GM23338 (cell line): ENCODE data around the gene IQCM. TPM values are rescaled to one million over a fixed set of nuclear protein-coding genes. Genes with fewer than 3 reads are reported as not detected.

ENCODE experiments used
- ATAC-seq: fragments of 200-7000 bp; cut with Tn5 transposase; 3 replicates; pipeline ENCODE4 v1.9.1; 2020
- DNase-seq: peaks from one replicate; pipeline ENCODE4 v3.0.0-alpha.2; 2015; ENCODE audit warnings: low spot score
- H2AFZ ChIP-seq: fragments of 200-600 bp; sonication (generic); 2 replicates; pipeline ENCODE4 v1.8.0; 2016; ENCODE audit warnings: antibody characterized with exemption, mild to moderate bottlenecking, moderate library complexity
- H3F3A ChIP-seq: fragments of 200-600 bp; sonication (generic); replicated peaks from 2 replicates; pipeline ENCODE4 v1.8.0; 2017; ENCODE audit warnings: antibody characterized with exemption, mixed run types, low read depth
- H3K27ac ChIP-seq: fragments of 200-600 bp; sonication (generic); 2 replicates; pipeline ENCODE4 v1.6.1; 2016; ENCODE audit warnings: low read depth
- H3K27me3 ChIP-seq: fragments of 200-600 bp; sonication (generic); 2 replicates; pipeline ENCODE4 v1.8.0; 2016; ENCODE audit warnings: mild to moderate bottlenecking, mixed run types, moderate library complexity; ENCODE audit not compliant: insufficient read depth
- H3K36me3 ChIP-seq: fragments of 200-600 bp; sonication (generic); 2 replicates; pipeline ENCODE4 v1.8.0; 2016; ENCODE audit warnings: mild to moderate bottlenecking; ENCODE audit not compliant: insufficient read depth
- H3K4me1 ChIP-seq: fragments of 200-600 bp; sonication (generic); 2 replicates; pipeline ENCODE4 v1.8.0; 2016; ENCODE audit warnings: mild to moderate bottlenecking, moderate library complexity; ENCODE audit not compliant: insufficient read depth
- H3K4me2 ChIP-seq: fragments of 200-600 bp; sonication (generic); 2 replicates; pipeline ENCODE4 v1.7.1; 2017; ENCODE audit warnings: mixed run types
- H3K4me3 ChIP-seq: fragments of 200-600 bp; sonication (generic); 2 replicates; pipeline ENCODE4 v1.6.1; 2016; ENCODE audit warnings: mixed run types
- H3K79me2 ChIP-seq: fragments of 200-600 bp; sonication (generic); replicated peaks from 2 replicates; pipeline ENCODE4 v1.8.0; 2017; ENCODE audit warnings: mild to moderate bottlenecking; ENCODE audit not compliant: insufficient read depth
- H3K9me2 ChIP-seq: fragments of 200-600 bp; sonication (generic); 2 replicates; pipeline ENCODE4 v1.8.0; 2017; ENCODE audit not compliant: insufficient read depth
- H4K20me1 ChIP-seq: fragments of 200-600 bp; sonication (generic); replicated peaks from 2 replicates; pipeline ENCODE4 v1.8.0; 2017; ENCODE audit warnings: mild to moderate bottlenecking; ENCODE audit not compliant: insufficient read depth
- H3K27ac Mint-ChIP-seq: 2 replicates; pipeline ENCODE4 v1.8.0; 2020; ENCODE audit warnings: inconsistent platforms, mild to moderate bottlenecking, moderate library complexity, mixed read lengths
- H3K27me3 Mint-ChIP-seq: 3 replicates; pipeline ENCODE4 v1.8.0; 2022; ENCODE audit warnings: low read depth, mild to moderate bottlenecking, moderate library complexity, mixed read lengths, inconsistent platforms; ENCODE audit not compliant: insufficient read depth, poor library complexity
- H3K36me3 Mint-ChIP-seq: 3 replicates; pipeline ENCODE4 v1.8.0; 2021; ENCODE audit warnings: low read depth, mild to moderate bottlenecking, inconsistent platforms, moderate library complexity, mixed read lengths
- H3K4me1 Mint-ChIP-seq: 3 replicates; pipeline ENCODE4 v1.8.0; 2020; ENCODE audit warnings: mild to moderate bottlenecking, inconsistent platforms, mixed read lengths
- H3K4me3 Mint-ChIP-seq: 3 replicates; pipeline ENCODE4 v1.8.0; 2021; ENCODE audit warnings: moderate library complexity, mild to moderate bottlenecking, inconsistent platforms, mixed read lengths
- H3K9me3 Mint-ChIP-seq: 3 replicates; pipeline ENCODE4 v1.8.0; 2020; ENCODE audit warnings: moderate library complexity, mild to moderate bottlenecking, inconsistent platforms, mixed read lengths
- CREB1 ChIP-seq: fragments of 250-450 bp; sonication (Bioruptor Pico); IDR thresholded peaks from 2 replicates; pipeline ENCODE4 v1.5.0; 2020; ENCODE audit warnings: low read depth, mild to moderate bottlenecking, moderate library complexity
- CTCF ChIP-seq, 2 experiments: fragments of 200-600 bp in 1 of 2; sonication (generic) in 1 of 2; conservative IDR thresholded peaks; 2 replicates each; pipeline versions ENCODE4 v1.5.1 to v1.6.1; 2016 to 2017; ENCODE audit warnings: antibody characterized with exemption in 2 of 2, low read depth in 2 of 2, mild to moderate bottlenecking in 2 of 2, moderate library complexity in 1 of 2
- ETS1 ChIP-seq: IDR thresholded peaks from 2 replicates; pipeline ENCODE4 v1.6.1; 2016; ENCODE audit warnings: antibody characterized with exemption
- EZH2 ChIP-seq: fragments of 200-600 bp; sonication (generic); IDR thresholded peaks from one replicate; pipeline ENCODE4 v1.8.0; 2017; ENCODE audit warnings: antibody characterized with exemption, mild to moderate bottlenecking, low read depth; ENCODE audit not compliant: unreplicated experiment
- EZH2phosphoT487 ChIP-seq: fragments of 200-600 bp; sonication (generic); IDR thresholded peaks from one replicate; pipeline ENCODE4 v1.8.1; 2018; ENCODE audit warnings: antibody characterized with exemption; ENCODE audit not compliant: unreplicated experiment
- JUNB ChIP-seq: IDR thresholded peaks from one replicate; pipeline ENCODE4 v1.6.1; 2016; ENCODE audit warnings: antibody characterized with exemption; ENCODE audit not compliant: unreplicated experiment
- NANOG ChIP-seq: IDR thresholded peaks from 2 replicates; pipeline ENCODE4 v1.6.1; 2016; ENCODE audit warnings: antibody characterized with exemption, borderline replicate concordance
- POLR2AphosphoS5 ChIP-seq: IDR thresholded peaks from 2 replicates; pipeline ENCODE4 v1.6.1; 2016; ENCODE audit warnings: antibody characterized with exemption, low read depth
- REST ChIP-seq: IDR thresholded peaks from one replicate; pipeline ENCODE4 v1.6.1; 2018; ENCODE audit warnings: antibody characterized with exemption; ENCODE audit not compliant: unreplicated experiment
- STAT1 ChIP-seq: IDR thresholded peaks from one replicate; pipeline ENCODE4 v1.6.1; 2016; ENCODE audit warnings: antibody characterized with exemption; ENCODE audit not compliant: unreplicated experiment
- ZNF114 ChIP-seq: fragments of 250-450 bp; sonication (Bioruptor Pico); IDR thresholded peaks from 2 replicates; pipeline ENCODE4 v1.5.0; 2020; ENCODE audit warnings: mild to moderate bottlenecking, moderate library complexity
- ZNF331 ChIP-seq: fragments of 250-450 bp; sonication (Bioruptor Pico); IDR thresholded peaks from 2 replicates; pipeline ENCODE4 v1.5.0; 2020; ENCODE audit warnings: low read depth, mild to moderate bottlenecking, moderate library complexity
- ZNF462 ChIP-seq: fragments of 250-450 bp; sonication (Bioruptor Pico); IDR thresholded peaks from 2 replicates; pipeline ENCODE4 v1.5.0; 2020; ENCODE audit warnings: mild to moderate bottlenecking, moderate library complexity
- polyA plus RNA-seq: library from polyadenylated mRNA; unstranded; fragments of >200 nt; fragmentation: Nextera tagmentation; extraction: Ambion mirVana; gene quantifications from 2 replicates; pipeline ENCODE4 v1.2.1, GENCODE V29; 2016
- total RNA-seq: library from RNA; depleted of rRNA; stranded (reverse); fragments of >200 nt; shearing (Covaris generic); gene quantifications from 2 replicates; pipeline ENCODE4 v1.2.3, GENCODE V29; 2014

The IQCM gene
- total and polyA plus RNA-seq, 2 experiments from 2014 or later = not detected

GRCh38 chr4:149518471-149518870, 297.2 kb downstream of the IQCM start:
- Mint-ChIP-seq H3K36me3 (no peaks in the 10 kb centered on the region), H3K27ac (peak overlapping the region; percentile 6; the same call in 1 of the 2 replicates), H3K4me3 (no peak overlapping the region), H3K9me3 (peaks cover 2% of the 10 kb centered on the region; the same call in 1 of the 3 replicates), H3K27me3 (peaks cover 2% of the 10 kb centered on the region), H3K4me1 (peaks cover 6% of the 10 kb centered on the region; the same call in 2 of the 3 replicates)
- H3F3A ChIP-seq = no peaks in the 10 kb centered on the region
- peaks cover 3% of the 10 kb centered on the region for H3K9me2 ChIP-seq
- H2AFZ ChIP-seq = peak overlapping the region; percentile 80
- H3K27ac ChIP-seq = no peak overlapping the region
- peaks cover 4% of the 10 kb centered on the region; the same call in 1 of the 2 replicates for H3K4me1 ChIP-seq
- no peaks in the 10 kb centered on the region for H3K36me3 ChIP-seq
- ATAC-seq (no peak), DNase-seq (no peak)
- no peak overlapping the region for H3K4me3 ChIP-seq
- H3K4me2 ChIP-seq = no peak overlapping the region
- H4K20me1 ChIP-seq = no peaks in the 10 kb centered on the region
- TF ChIP-seq CREB1 (CRISPR knock-in tag) = no peak
- no peak for TF ChIP-seq ZNF331 (CRISPR knock-in tag)
- no peak for TF ChIP-seq CTCF (conservative IDR thresholded peaks at IDR 0.05; ENCODE audit: low read depth in 2 of 2)
- TF ChIP-seq REST = no peak
- no peak for TF ChIP-seq JUNB
- no peak for TF ChIP-seq ZNF462 (CRISPR knock-in tag)
- no peak for TF ChIP-seq NANOG
- TF ChIP-seq EZH2phosphoT487 = no peak
- TF ChIP-seq EZH2 = no peak
- TF ChIP-seq ETS1 = no peak
- no peak for TF ChIP-seq ZNF114 (CRISPR knock-in tag)
- no peak for TF ChIP-seq POLR2AphosphoS5
- no peak for TF ChIP-seq STAT1
- H3K27me3 ChIP-seq = no peaks in the 10 kb centered on the region
- H3K79me2 ChIP-seq = no peaks in the 10 kb centered on the region
